GM18498 (cell line): ENCODE results near the gene ASPSCR1.

Experiments
- ATAC-seq: cut with Tn5 transposase; IDR thresholded peaks from one replicate; pipeline ENCODE4 v1.9.1; 2021; ENCODE audit warnings: mild to moderate bottlenecking, moderate library complexity; ENCODE audit not compliant: unreplicated experiment

ASPSCR1 gene

GRCh38 chr17:82053130-82053529, 75.7 kb downstream of the ASPSCR1 start:
- no peak for ATAC-seq

GRCh38 chr17:82053556-82054263, 76.3 kb downstream of the ASPSCR1 start:
- ATAC-seq: no peak

- no peak for ATAC-seq
Observed at GRCh38 chr17:82054351-82055022, 77.1 kb downstream of the ASPSCR1 start.

GRCh38 chr17:82055023-82055964, 77.9 kb downstream of the ASPSCR1 start:
- no peak for ATAC-seq

GRCh38 chr17:82055965-82056728, 78.7 kb downstream of the ASPSCR1 start:
- ATAC-seq: no peak

GRCh38 chr17:82056729-82057621, 79.5 kb downstream of the ASPSCR1 start:
- ATAC-seq: no peak

GRCh38 chr17:82058230-82058854, 80.9 kb downstream of the ASPSCR1 start:
- ATAC-seq: no peak

GRCh38 chr17:82058855-82059249, 81.4 kb downstream of the ASPSCR1 start:
- ATAC-seq: no peak

- no peak for ATAC-seq
Observed at GRCh38 chr17:82059272-82060000, 82.0 kb downstream of the ASPSCR1 start.

- ATAC-seq: no peak
Observed at GRCh38 chr17:82060001-82060380, 82.6 kb downstream of the ASPSCR1 start.

GRCh38 chr17:82060614-82061013, 83.2 kb downstream of the ASPSCR1 start:
- ATAC-seq: no peak

- ATAC-seq: no peak
Observed at GRCh38 chr17:82061047-82061925, 83.9 kb downstream of the ASPSCR1 start.

GRCh38 chr17:82062076-82062983, 84.9 kb downstream of the ASPSCR1 start:
- no peak for ATAC-seq

- ATAC-seq: no peak
Observed at GRCh38 chr17:82062984-82063368, 85.5 kb downstream of the ASPSCR1 start.

GRCh38 chr17:82063424-82064415, 86.3 kb downstream of the ASPSCR1 start:
- no peak for ATAC-seq
